HEK293T (cell line): ENCODE measurements around the gene DCXR.
A peak's percentile ranks its signal among the peaks of the same experiment; 100 is the strongest.

Source experiments
- CTCF ChIA-PET: fragments of 350-600 bp; formaldehyde crosslinking; extraction: SDS; loops from one replicate; lab custom pipeline; 2021; ENCODE audit warnings: antibody characterized with exemption, inconsistent platforms; lab: Yijun Ruan, JAX
- POLR2A ChIA-PET: fragments of 350-600 bp; formaldehyde crosslinking; extraction: SDS; loops from one replicate; lab custom pipeline; 2020; ENCODE audit warnings: antibody characterized with exemption, inconsistent platforms; lab: Yijun Ruan, JAX
- DNase-seq: peaks from one replicate; pipeline ENCODE4 v3.0.0; 2012; ENCODE audit warnings: mixed read lengths; ENCODE audit errors: extremely low spot score
- ARNT ChIP-seq: fragments of 450-650 bp; IDR thresholded peaks from 2 replicates; pipeline ENCODE4 v1.6.1; 2017; ENCODE audit warnings: mild to moderate bottlenecking
- BHLHE40 ChIP-seq: fragments of 450-650 bp; IDR thresholded peaks from 2 replicates; pipeline ENCODE4 v1.6.1; 2016; ENCODE audit warnings: mild to moderate bottlenecking, moderate library complexity, borderline replicate concordance
- CTBP1 ChIP-seq: fragments of 450-650 bp; IDR thresholded peaks from 2 replicates; pipeline ENCODE4 v1.6.1; 2016; ENCODE audit warnings: borderline replicate concordance
- ELF4 ChIP-seq: fragments of 450-650 bp; IDR thresholded peaks from 2 replicates; pipeline ENCODE4 v1.6.1; 2017; ENCODE audit warnings: antibody characterized with exemption
- FOXA1 ChIP-seq: fragments of 450-650 bp; IDR thresholded peaks from 2 replicates; pipeline ENCODE4 v1.6.1; 2016; ENCODE audit warnings: mild to moderate bottlenecking
- FOXK2 ChIP-seq: fragments of 450-650 bp; IDR thresholded peaks from 2 replicates; pipeline ENCODE4 v1.6.1; 2016; ENCODE audit warnings: mild to moderate bottlenecking
- FOXM1 ChIP-seq: fragments of 450-650 bp; IDR thresholded peaks from 2 replicates; pipeline ENCODE4 v1.6.1; 2017; ENCODE audit warnings: mild to moderate bottlenecking, borderline replicate concordance
- HDGF ChIP-seq: fragments of 450-650 bp; IDR thresholded peaks from 2 replicates; pipeline ENCODE4 v1.6.1; 2017; ENCODE audit warnings: antibody characterized with exemption, borderline replicate concordance
- L3MBTL2 ChIP-seq: fragments of 450-650 bp; conservative IDR thresholded peaks from 2 replicates; pipeline ENCODE4 v1.6.1; 2016; ENCODE audit warnings: mild to moderate bottlenecking
- LEF1 ChIP-seq: fragments of 450-650 bp; IDR thresholded peaks from 2 replicates; pipeline ENCODE4 v1.6.1; 2017; ENCODE audit warnings: mild to moderate bottlenecking, borderline replicate concordance
- NFRKB ChIP-seq: fragments of 450-650 bp; IDR thresholded peaks from 2 replicates; pipeline ENCODE4 v1.6.1; 2016; ENCODE audit warnings: mild to moderate bottlenecking, moderate library complexity
- SP1 ChIP-seq: fragments of 450-650 bp; IDR thresholded peaks from 2 replicates; pipeline ENCODE4 v1.6.1; 2017
- SUZ12 ChIP-seq: fragments of 450-650 bp; IDR thresholded peaks from 2 replicates; pipeline ENCODE4 v1.6.1; 2016; ENCODE audit warnings: mild to moderate bottlenecking
- TARDBP ChIP-seq: fragments of 450-650 bp; IDR thresholded peaks from 2 replicates; pipeline ENCODE4 v1.6.1; 2016
- ZNF384 ChIP-seq: fragments of 450-650 bp; IDR thresholded peaks from 2 replicates; pipeline ENCODE4 v1.6.1; 2016
- TF ChIP-seq, protein P1 (sequence below): fragments of 450-650 bp; IDR thresholded peaks from 2 replicates; pipeline ENCODE4 v1.6.1; 2016

Gene DCXR

DNA sequence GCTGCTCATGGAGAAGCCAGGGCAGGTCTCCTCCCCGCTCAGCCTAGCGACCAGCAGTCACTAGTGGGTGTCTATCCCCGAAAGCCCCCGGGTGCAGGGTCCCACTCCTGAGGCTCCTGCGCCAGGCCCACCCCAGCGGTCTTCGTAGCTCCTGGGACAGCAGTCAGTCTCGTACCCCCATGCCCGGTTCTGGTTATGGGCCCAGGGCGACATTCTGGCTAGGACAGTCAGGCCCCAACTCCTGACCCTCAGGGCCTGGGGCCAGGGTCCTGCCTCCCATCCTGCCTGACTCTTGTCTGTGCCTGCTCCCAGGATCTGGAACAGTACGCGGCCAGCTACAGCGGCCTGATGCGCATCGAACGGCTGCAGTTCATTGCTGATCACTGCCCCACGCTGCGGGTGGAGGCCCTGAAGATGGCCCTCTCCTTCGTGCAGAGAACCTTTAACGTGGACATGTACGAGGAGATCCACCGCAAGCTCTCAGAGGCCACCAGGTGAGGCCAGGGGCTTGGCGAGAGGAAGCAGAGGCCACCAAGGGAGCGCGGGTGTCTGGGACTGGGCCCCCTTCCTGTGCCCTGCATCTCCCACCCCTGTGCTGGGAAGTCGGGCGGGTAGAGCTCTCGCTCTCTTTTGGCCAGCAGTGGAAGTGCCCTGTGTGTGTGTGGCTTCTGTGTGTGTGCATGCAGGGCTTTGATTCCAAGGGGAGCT, 16.2 kb upstream of the DCXR start:
- no peak for DNase-seq
- TF ChIP-seq HDGF (no peak), L3MBTL2 (no peak), ELF4 (no peak), SP1 (no peak), FOXK2 (no peak), ARNT (no peak), SUZ12 (no peak), FOXA1 (no peak), CTBP1 (no peak), ZNF384 (no peak)
- TF ChIP-seq, protein P1, sequence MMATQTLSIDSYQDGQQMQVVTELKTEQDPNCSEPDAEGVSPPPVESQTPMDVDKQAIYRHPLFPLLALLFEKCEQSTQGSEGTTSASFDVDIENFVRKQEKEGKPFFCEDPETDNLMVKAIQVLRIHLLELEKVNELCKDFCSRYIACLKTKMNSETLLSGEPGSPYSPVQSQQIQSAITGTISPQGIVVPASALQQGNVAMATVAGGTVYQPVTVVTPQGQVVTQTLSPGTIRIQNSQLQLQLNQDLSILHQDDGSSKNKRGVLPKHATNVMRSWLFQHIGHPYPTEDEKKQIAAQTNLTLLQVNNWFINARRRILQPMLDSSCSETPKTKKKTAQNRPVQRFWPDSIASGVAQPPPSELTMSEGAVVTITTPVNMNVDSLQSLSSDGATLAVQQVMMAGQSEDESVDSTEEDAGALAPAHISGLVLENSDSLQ: no peak
- ChIA-PET CTCF (no interaction called here), POLR2A (interaction anchor here (0.6 to 6.3 kb wide), 4 partner anchors 10 to 30 kb away, joined by 3 to 46 read pairs (median 8); partner anchors contain the start of genes CENPX, DCXR, DUS1L and LRRC45)

DNA sequence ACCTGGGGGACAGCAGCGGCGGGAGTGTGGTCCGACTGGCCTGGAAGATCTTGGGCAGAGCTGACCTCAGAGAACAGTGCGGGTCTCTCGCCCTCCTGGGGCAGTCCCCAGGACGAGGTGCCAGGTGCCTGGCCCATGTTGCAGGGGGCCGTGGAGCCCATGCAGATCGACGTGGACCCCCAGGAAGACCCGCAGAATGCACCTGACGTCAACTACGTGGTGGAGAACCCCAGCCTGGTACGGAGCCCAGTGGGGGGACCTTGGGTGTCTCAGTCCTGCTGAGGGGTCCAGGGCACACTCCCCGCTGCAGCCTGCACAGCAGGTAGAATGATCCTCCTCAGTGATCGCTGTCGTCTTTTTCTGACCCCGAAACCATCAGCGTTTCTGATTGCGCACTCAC, 15.6 kb upstream of the DCXR start:
- DNase-seq: no peak
- TF ChIP-seq BHLHE40: no peak
- TF ChIP-seq TARDBP: no peak
- no peak for TF ChIP-seq SUZ12
- no peak for TF ChIP-seq ARNT
- TF ChIP-seq, protein P1: no peak
- TF ChIP-seq LEF1: no peak
- no peak for TF ChIP-seq HDGF
- TF ChIP-seq L3MBTL2: no peak
- no peak for TF ChIP-seq SP1
- TF ChIP-seq FOXM1: no peak
- no peak for TF ChIP-seq ZNF384
- TF ChIP-seq FOXK2: no peak
- no peak for TF ChIP-seq ELF4
- TF ChIP-seq NFRKB: no peak
- ChIA-PET CTCF (no interaction called here), POLR2A (interaction anchor here (1.1 to 6.3 kb wide), 4 partner anchors 11 to 45 kb away, joined by 5 to 46 read pairs (median 8); partner anchors contain the start of genes CENPX, DCXR, DUS1L and FASN)

DNA sequence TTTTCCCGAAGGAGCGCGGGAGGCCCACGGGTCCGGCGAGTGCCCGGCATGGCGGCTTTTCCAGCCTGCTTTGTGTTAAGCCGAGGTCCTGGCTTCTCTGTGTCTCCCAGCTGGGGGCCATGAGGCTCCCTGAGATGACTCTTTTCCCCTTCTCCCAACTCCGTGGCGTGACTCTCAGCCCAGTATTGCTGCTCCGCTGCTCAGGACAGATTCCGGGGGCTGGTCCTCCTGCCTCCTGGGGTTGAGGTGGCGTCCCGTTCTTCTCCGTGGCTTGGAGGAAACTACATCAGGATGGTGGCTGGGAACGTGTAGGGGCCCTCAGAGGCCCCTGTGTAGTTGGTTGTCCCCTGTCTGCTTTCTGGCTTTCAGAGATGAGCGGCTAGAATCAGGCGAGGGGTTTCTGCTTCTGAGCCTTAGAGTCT, 15.2 kb upstream of the DCXR start:
- TF ChIP-seq L3MBTL2 (no peak), ELF4 (no peak), SUZ12 (no peak), SP1 (no peak), NFRKB (no peak), ZNF384 (no peak), HDGF (no peak), FOXM1 (no peak), ARNT (no peak), TARDBP (no peak), CTBP1 (no peak)
- DNase-seq: no peak
- POLR2A ChIA-PET: interaction anchor here (0.9 to 6.3 kb wide), 5 partner anchors 11 to 46 kb away, joined by 3 to 46 read pairs (median 6); partner anchors contain the start of genes CENPX, DCXR, DUS1L and FASN
- CTCF ChIA-PET: no interaction called here

DNA sequence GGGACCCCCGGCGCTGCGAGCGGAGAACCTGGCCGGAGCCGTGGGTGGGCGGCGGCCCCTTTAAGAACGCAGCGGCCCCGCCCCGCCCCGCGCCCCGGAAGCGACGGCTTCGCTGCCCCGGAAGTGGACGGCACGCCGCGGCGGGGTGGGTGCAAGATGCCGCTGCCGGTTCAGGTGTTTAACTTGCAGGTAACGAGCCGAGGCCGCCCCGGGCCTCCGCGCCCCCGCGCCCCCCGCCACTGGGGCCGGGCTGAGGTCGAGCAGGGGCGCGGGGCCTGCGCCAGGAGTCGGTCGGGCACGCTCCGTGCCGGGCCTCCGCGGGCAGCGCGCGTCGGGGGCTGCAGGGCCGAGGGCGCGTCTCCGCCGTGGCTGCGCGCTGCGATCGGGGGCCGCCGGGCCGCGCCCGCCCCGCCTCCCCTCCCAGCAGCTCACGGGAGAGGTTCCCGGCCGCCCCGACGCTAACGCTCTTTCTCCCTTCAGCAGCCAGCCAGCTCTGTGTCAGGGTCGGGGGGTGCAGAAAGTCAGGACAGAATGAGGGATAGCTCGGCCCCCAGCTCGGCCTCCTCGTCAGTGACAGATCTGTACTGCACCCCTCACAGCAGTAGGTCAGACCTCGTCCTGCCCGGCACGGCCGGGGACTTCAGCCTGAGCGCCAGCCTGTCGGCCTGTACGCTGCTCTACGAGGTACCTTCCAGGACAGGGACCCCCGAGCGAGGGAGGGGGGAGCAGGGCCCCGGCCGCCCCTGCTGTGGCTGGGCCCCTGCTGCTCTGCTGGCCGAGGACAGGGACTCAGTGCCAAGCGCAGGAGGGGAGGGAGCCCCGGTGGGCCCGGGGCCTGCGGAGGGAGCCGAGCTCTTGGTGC, 14.5 kb upstream of the DCXR start, which contains the start of the genes GPS1 and RFNG:
Gene GPS1 (plus strand): TSS at position 123 of the 862 bp plus-strand sequence. CDS start 34 bp downstream, at position 157.
Gene RFNG (minus strand): TSS at position 36 of the 862 bp plus-strand sequence. CDS start 45 bp downstream, outside the sequence.
- no peak for TF ChIP-seq SUZ12
- TF ChIP-seq HDGF: no peak
- TF ChIP-seq FOXA1: no peak
- no peak for TF ChIP-seq BHLHE40
- TF ChIP-seq NFRKB: no peak
- TF ChIP-seq LEF1: no peak
- no peak for TF ChIP-seq SP1
- no peak for TF ChIP-seq ELF4
- no peak for TF ChIP-seq CTBP1
- no peak for TF ChIP-seq ARNT
- DNase-seq: peak; percentile 85
- CTCF ChIA-PET: no interaction called here
- POLR2A ChIA-PET: interaction anchor here (0.9 to 6.3 kb wide), 5 partner anchors 12 to 46 kb away, joined by 3 to 46 read pairs (median 6); partner anchors contain the start of genes CENPX, DCXR, DUS1L and FASN

DNA sequence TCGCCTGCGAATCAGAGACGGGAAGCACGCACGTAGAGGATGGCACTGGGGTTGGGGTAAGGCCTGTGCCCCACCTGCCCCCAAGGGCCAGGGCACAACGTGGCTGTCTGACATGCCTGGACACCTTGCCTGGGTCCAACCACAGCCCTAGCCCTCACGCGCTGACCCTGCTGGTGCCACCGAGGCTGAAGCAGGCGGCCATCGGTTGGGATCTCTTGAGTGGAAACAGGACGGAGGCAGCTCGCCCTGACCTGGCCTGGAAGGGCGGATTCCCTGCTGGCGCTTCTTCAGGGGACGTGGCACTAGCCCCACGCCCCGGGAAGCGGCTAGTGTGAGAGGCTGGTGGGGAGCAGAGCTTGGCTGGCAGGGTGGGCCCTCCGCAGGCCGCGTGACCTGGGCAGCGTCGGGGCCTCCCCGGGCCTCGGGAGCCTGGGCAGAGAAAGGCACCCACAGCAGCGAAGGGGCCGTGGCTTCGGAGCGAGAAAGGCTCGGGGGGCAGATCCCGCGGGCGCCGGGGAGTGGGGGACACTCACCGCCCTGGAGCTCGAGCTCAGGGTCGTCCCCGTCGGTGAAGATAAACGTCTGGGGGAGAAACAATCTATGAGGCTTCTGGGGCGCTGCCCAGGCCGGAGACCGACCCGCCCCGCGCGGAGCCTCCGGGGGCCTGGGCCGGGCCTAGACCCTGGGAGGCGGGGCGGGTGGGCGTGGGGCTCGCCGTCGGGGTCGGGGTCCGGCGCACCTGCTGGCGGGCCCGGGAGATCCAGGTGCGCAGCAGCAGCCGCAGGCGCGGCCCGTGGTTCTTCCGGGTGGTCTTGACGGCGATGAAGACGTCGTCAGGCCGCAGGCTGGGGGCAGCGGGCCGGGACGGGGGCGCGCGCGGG, 13.5 kb upstream of the DCXR start:
- TF ChIP-seq HDGF (no peak), ARNT (no peak), SUZ12 (no peak), SP1 (no peak), CTBP1 (no peak), L3MBTL2 (no peak), FOXK2 (no peak), NFRKB (no peak), LEF1 (no peak), ZNF384 (no peak)
- TF ChIP-seq, protein P1: no peak
- ChIA-PET CTCF (interaction anchor here (0.5 to 1.7 kb wide), 3 partner anchors 11 to 16 kb away, joined by 3 to 5 read pairs (median 3); partner anchors contain the start of gene DCXR), POLR2A (interaction anchor here (1.8 to 6.3 kb wide), 5 partner anchors 8 to 48 kb away, joined by 4 to 46 read pairs (median 15); partner anchors contain the start of genes DCXR, DUS1L, FASN and RAC3)
- DNase-seq: no peak
